Neural cell (in vitro differentiated cells): ENCODE results near the gene CUX1. TPM values are rescaled to one million over a fixed set of nuclear protein-coding genes. Genes with fewer than 3 reads are reported as not detected.

ENCODE experiments used
- H2AFZ ChIP-seq: fragments of 200-600, 300-800 bp; sonication (generic), shearing (Covaris generic); 2 replicates; pipeline ENCODE4 v1.6.0; 2014; ENCODE audit warnings: low read depth, mild to moderate bottlenecking, antibody characterized with exemption, low read length, moderate library complexity
- H3F3A ChIP-seq: fragments of 200-600 bp; shearing (Covaris generic); 2 replicates; pipeline ENCODE4 v1.6.1; 2016; ENCODE audit warnings: mild to moderate bottlenecking, moderate library complexity, mixed read lengths, antibody characterized with exemption, low read length; ENCODE audit not compliant: insufficient read depth, poor library complexity, severe bottlenecking
- H3K27ac ChIP-seq: fragments of 200-600, 300-800 bp; sonication (generic), shearing (Covaris generic); 2 replicates; pipeline ENCODE4 v1.5.1; 2014; ENCODE audit warnings: mild to moderate bottlenecking, low read length, moderate library complexity
- H3K27me3 ChIP-seq: fragments of 300-800, 200-600 bp; sonication (generic), shearing (Covaris generic); 2 replicates; pipeline ENCODE4 v1.6.0; 2014; ENCODE audit warnings: mild to moderate bottlenecking, low read depth, low read length, moderate library complexity; ENCODE audit not compliant: insufficient read depth
- H3K36me3 ChIP-seq: fragments of 300-800, 200-600 bp; sonication (generic), shearing (Covaris generic); 2 replicates; pipeline ENCODE4 v1.5.1; 2014; ENCODE audit warnings: mild to moderate bottlenecking, antibody characterized with exemption, low read length, moderate library complexity; ENCODE audit not compliant: insufficient read depth
- H3K4me2 ChIP-seq: fragments of 300-800, 200-600 bp; sonication (generic), shearing (Covaris generic); 2 replicates; pipeline ENCODE4 v1.6.0; 2014; ENCODE audit warnings: mild to moderate bottlenecking, low read length
- H3K4me3 ChIP-seq: fragments of 300-800, 200-600 bp; sonication (generic), shearing (Covaris generic); 2 replicates; pipeline ENCODE4 v1.5.1; 2014; ENCODE audit warnings: mild to moderate bottlenecking, low read length, moderate library complexity
- H3K79me2 ChIP-seq: fragments of 200-600 bp; shearing (Covaris generic); replicated peaks from 2 replicates; pipeline ENCODE4 v1.6.0; 2014; ENCODE audit warnings: mild to moderate bottlenecking, low read length, moderate library complexity; ENCODE audit not compliant: insufficient read depth
- H3K9ac ChIP-seq: fragments of 300-800, 200-600 bp; sonication (generic), shearing (Covaris generic); 2 replicates; pipeline ENCODE4 v1.6.1; 2016; ENCODE audit warnings: mild to moderate bottlenecking, low read length, mixed read lengths
- H3K9me2 ChIP-seq: fragments of 200-600 bp; shearing (Covaris generic); 2 replicates; pipeline ENCODE4 v1.6.1; 2016; ENCODE audit warnings: mild to moderate bottlenecking, low read length, mixed read lengths; ENCODE audit not compliant: insufficient read depth
- H3K9me3 ChIP-seq: fragments of 200-600, 300-800 bp; sonication (generic), shearing (Covaris generic); 2 replicates; pipeline ENCODE4 v1.6.1; 2016; ENCODE audit warnings: mild to moderate bottlenecking, mixed run types, low read length, moderate library complexity, mixed read lengths
- H4K20me1 ChIP-seq: fragments of 200-600 bp; shearing (Covaris generic); 2 replicates; pipeline ENCODE4 v1.6.1; 2016; ENCODE audit warnings: mild to moderate bottlenecking, mixed run types; ENCODE audit not compliant: insufficient read depth
- CTCF ChIP-seq: fragments of 450-650 bp; IDR thresholded peaks from 2 replicates; pipeline ENCODE4 v1.5.1; 2014; ENCODE audit warnings: antibody characterized with exemption, mild to moderate bottlenecking, moderate library complexity; ENCODE audit not compliant: poor library complexity, severe bottlenecking
- EP300 ChIP-seq: fragments of 450-650 bp; conservative IDR thresholded peaks from 2 replicates; pipeline ENCODE4 v1.6.1; 2014; ENCODE audit warnings: antibody characterized with exemption, mild to moderate bottlenecking, moderate library complexity; ENCODE audit not compliant: poor library complexity, severe bottlenecking
- EZH2 ChIP-seq: fragments of 200-600, 300-800 bp; shearing (Covaris generic), sonication (generic); IDR thresholded peaks from 2 replicates; pipeline ENCODE4 v1.6.1; 2014; ENCODE audit warnings: antibody characterized with exemption, low read length, borderline replicate concordance, mild to moderate bottlenecking; ENCODE audit not compliant: insufficient read depth, poor library complexity, severe bottlenecking
- MXI1 ChIP-seq: fragments of 450-650 bp; conservative IDR thresholded peaks from 2 replicates; pipeline ENCODE4 v1.6.1; 2014; ENCODE audit warnings: antibody characterized with exemption, mild to moderate bottlenecking; ENCODE audit not compliant: poor library complexity, severe bottlenecking
- POLR2AphosphoS5 ChIP-seq: IDR thresholded peaks from 2 replicates; pipeline ENCODE4 v1.6.1; 2012
- RAD21 ChIP-seq: fragments of 450-650 bp; conservative IDR thresholded peaks from 2 replicates; pipeline ENCODE4 v1.6.1; 2014; ENCODE audit warnings: antibody characterized with exemption, mild to moderate bottlenecking, moderate library complexity
- REST ChIP-seq: IDR thresholded peaks from 2 replicates; pipeline ENCODE4 v1.6.1; 2012; ENCODE audit warnings: borderline replicate concordance
- SMC3 ChIP-seq: fragments of 450-650 bp; conservative IDR thresholded peaks from 2 replicates; pipeline ENCODE4 v1.6.1; 2014; ENCODE audit warnings: antibody characterized with exemption, mild to moderate bottlenecking, moderate library complexity; ENCODE audit not compliant: poor library complexity
- TAF1 ChIP-seq: IDR thresholded peaks from 2 replicates; pipeline ENCODE4 v1.6.1; 2012; ENCODE audit warnings: low read depth
- polyA plus RNA-seq: library from polyadenylated mRNA; depleted of rRNA; stranded (reverse); fragments of >200 nt; gene quantifications from 2 replicates; pipeline ENCODE4 v1.2.3, GENCODE V29; 2014

CUX1 gene
- polyA plus RNA-seq, 1 donor from 2014 or later = 26.6 TPM

DNA sequence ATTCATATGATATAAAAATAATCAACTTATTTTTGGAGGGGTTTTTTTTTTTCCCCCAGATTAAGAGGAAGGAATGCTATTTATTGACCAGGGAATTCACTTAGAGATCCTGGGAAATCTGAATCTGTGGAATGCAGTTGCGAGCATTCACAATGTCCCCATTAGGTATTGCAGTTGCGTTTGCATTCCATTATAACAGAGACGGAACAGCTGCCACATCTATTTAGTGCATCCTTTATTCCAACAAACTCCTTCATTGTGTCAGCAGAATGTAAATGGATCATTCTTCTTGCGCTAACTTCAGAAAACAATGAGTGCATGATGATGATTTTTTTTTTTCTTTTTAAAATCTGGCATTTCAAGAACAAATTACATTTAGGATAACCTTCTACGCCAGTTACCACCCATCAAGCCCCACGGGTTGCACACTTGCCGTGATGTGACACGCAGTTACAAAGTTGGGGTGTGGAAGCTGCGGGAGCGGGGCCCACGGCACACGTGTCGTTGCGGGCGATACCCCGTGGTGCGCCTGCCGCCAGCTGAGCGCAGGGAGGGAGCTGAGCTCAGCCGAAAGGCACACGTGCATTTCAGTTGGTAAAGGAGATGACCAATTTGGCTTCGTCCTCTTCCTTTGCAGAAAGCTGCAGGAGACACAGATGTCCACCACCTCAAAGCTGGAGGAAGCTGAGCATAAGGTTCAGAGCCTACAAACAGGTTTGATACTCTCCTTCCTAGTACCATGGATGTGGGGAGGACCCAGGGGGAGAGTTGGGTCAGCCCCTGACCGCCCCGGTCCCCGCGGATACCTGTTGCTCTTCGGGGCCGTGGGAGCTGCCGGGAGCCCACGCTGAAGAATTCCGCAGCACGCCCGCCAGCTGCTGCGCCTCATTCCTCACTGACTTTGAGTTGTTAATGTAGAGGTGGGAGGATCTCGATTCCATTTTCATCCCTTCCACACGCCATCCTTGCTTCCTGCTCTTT is 293.9 kb downstream of the CUX1 start:
- Histone ChIP-seq H3K79me2 (no peaks in the 10 kb centered on the region), H3K9ac (no peak overlapping the region), H3K4me3 (no peak overlapping the region), H2AFZ (no peak overlapping the region), H3K9me3 (no peaks in the 10 kb centered on the region), H3F3A (no peaks in the 10 kb centered on the region), H3K4me2 (no peak overlapping the region), H4K20me1 (no peaks in the 10 kb centered on the region), H3K27ac (no peak overlapping the region), H3K9me2 (no peaks in the 10 kb centered on the region), H3K27me3 (no peaks in the 10 kb centered on the region), H3K36me3 (no peaks in the 10 kb centered on the region)
- TF ChIP-seq CTCF = no peak
- TF ChIP-seq SMC3 = no peak
- no peak for TF ChIP-seq RAD21
- TF ChIP-seq EZH2 = no peak
- TF ChIP-seq MXI1 = no peak
- TF ChIP-seq TAF1 = no peak
- TF ChIP-seq POLR2AphosphoS5 = no peak
- TF ChIP-seq REST = no peak

GRCh38 chr7:102115181-102115580 is 297.8 kb downstream of the CUX1 start:
- no peaks in the 10 kb centered on the region for H3K79me2 ChIP-seq
- no peaks in the 10 kb centered on the region for H3K27me3 ChIP-seq
- no peak overlapping the region for H2AFZ ChIP-seq
- H3K27ac ChIP-seq = no peak overlapping the region
- no peaks in the 10 kb centered on the region for H3K9me2 ChIP-seq
- H3K9me3 ChIP-seq = no peaks in the 10 kb centered on the region
- H3K9ac ChIP-seq = no peak overlapping the region
- no peaks in the 10 kb centered on the region for H3F3A ChIP-seq
- H3K4me3 ChIP-seq = no peak overlapping the region
- TF ChIP-seq TAF1 = no peak
- no peak for TF ChIP-seq MXI1
- no peak for TF ChIP-seq POLR2AphosphoS5
- no peak for TF ChIP-seq RAD21
- no peak for TF ChIP-seq EZH2
- no peak for TF ChIP-seq SMC3
- no peak for TF ChIP-seq REST
- TF ChIP-seq CTCF = no peak
- TF ChIP-seq EP300 = no peak
- no peaks in the 10 kb centered on the region for H4K20me1 ChIP-seq
- no peaks in the 10 kb centered on the region for H3K36me3 ChIP-seq
- H3K4me2 ChIP-seq = no peak overlapping the region
